Panc1 (cell line): ENCODE measurements around the gene UBXN1. TPM values are rescaled to one million over a fixed set of nuclear protein-coding genes. Genes with fewer than 3 reads are reported as not detected.

Experiments used
- ATAC-seq: fragments of 200-7000 bp; cut with Tn5 transposase; 2 replicates; pipeline ENCODE4 v1.9.1; 2020; ENCODE audit warnings: mild to moderate bottlenecking, moderate library complexity
- BruUV-seq: library from RNA; stranded (reverse); fragments of 400-500 nt; replicated peaks from 2 replicates; lab custom pipeline; 2021; lab: Mats Ljungman, UMichigan
- CTCF ChIA-PET: fragments of 300-600 bp; sonication (Branson Sonifier 250); formaldehyde crosslinking; loops from one replicate; lab custom pipeline; 2022; ENCODE audit warnings: antibody characterized with exemption; lab: Charles Lee
- POLR2A ChIA-PET: fragments of 300-600 bp; sonication (Branson Sonifier 250); formaldehyde crosslinking; loops from one replicate; lab custom pipeline; 2022; ENCODE audit warnings: antibody characterized with exemption; lab: Charles Lee
- DNase-seq: peaks from one replicate; pipeline ENCODE4 v3.0.0-alpha.2; 2010; ENCODE audit warnings: low read depth, low spot score
- H3K27ac ChIP-seq: 2 replicates; pipeline ENCODE4 v1.5.1; 2011; ENCODE audit warnings: mild to moderate bottlenecking, low read length, inconsistent platforms
- H3K27me3 ChIP-seq: fragments of 200-500 bp; sonication (Bioruptor generic); 2 replicates; pipeline ENCODE4 v1.6.0; 2014; ENCODE audit warnings: low read length, inconsistent platforms; ENCODE audit not compliant: control insufficient read depth, insufficient read depth
- H3K36me3 ChIP-seq: fragments of 200-500 bp; sonication (Bioruptor generic); 2 replicates; pipeline ENCODE4 v1.5.1; 2014; ENCODE audit warnings: inconsistent platforms, mild to moderate bottlenecking, low read length, moderate library complexity; ENCODE audit not compliant: control insufficient read depth, insufficient read depth
- H3K4me1 ChIP-seq: 2 replicates; pipeline ENCODE4 v1.5.1; 2011; ENCODE audit warnings: inconsistent platforms, mild to moderate bottlenecking, low read length, moderate library complexity; ENCODE audit not compliant: control insufficient read depth, insufficient read depth
- H3K4me3 ChIP-seq, 2 experiments: 2 replicates each; pipeline ENCODE4 v1.5.1; 2011 to 2012; ENCODE audit warnings: low read depth in 2 of 2, low read length in 2 of 2, mild to moderate bottlenecking in 2 of 2, inconsistent platforms in 1 of 2, moderate library complexity in 1 of 2
- H3K9me3 ChIP-seq: fragments of 200-500 bp; sonication (Bioruptor generic); 2 replicates; pipeline ENCODE4 v1.5.1; 2014; ENCODE audit warnings: low read depth, mild to moderate bottlenecking, inconsistent platforms, low read length, moderate library complexity; ENCODE audit not compliant: control insufficient read depth, insufficient read depth
- CTCF ChIP-seq: fragments of 450-650 bp; IDR thresholded peaks from 2 replicates; pipeline ENCODE4 v1.5.1; 2017; ENCODE audit warnings: mild to moderate bottlenecking
- POLR2AphosphoS5 ChIP-seq: IDR thresholded peaks from 2 replicates; pipeline ENCODE4 v1.6.1; 2012; ENCODE audit warnings: mild to moderate bottlenecking, low read depth, low read length, moderate library complexity
- REST ChIP-seq, 2 experiments: IDR thresholded peaks; 2 replicates each; pipeline ENCODE4 v1.6.1; 2011 to 2012; ENCODE audit warnings: low read depth in 2 of 2, control low read depth in 1 of 2, low read length in 1 of 2, mild to moderate bottlenecking in 1 of 2, moderate library complexity in 1 of 2; ENCODE audit not compliant: insufficient read depth in 1 of 2
- SIN3A ChIP-seq: IDR thresholded peaks from 2 replicates; pipeline ENCODE4 v1.6.1; 2012; ENCODE audit warnings: low read depth, mild to moderate bottlenecking, low read length, moderate library complexity, borderline replicate concordance; ENCODE audit not compliant: insufficient read depth
- TCF7L2 ChIP-seq: IDR thresholded peaks from 2 replicates; pipeline ENCODE4 v1.6.1; 2011; ENCODE audit warnings: mild to moderate bottlenecking, low read depth, low read length, inconsistent platforms
- in situ Hi-C: cut with HindIII; loops from 2 replicates; pipeline ENCODE4 v1.10.0; 2016; ENCODE audit warnings: low sequenced_read_pairs, low pct_unique_long_range_greater_than_20kb
- intact Hi-C: fragments of 100-400 bp; cut with micrococcal nuclease; formaldehyde crosslinking; loops from one replicate; pipeline ENCODE4 v1.10.0; 2022; ENCODE audit not compliant: unreplicated experiment
- total RNA-seq: library from RNA; stranded (reverse); gene quantifications from one replicate; pipeline ENCODE4 v1.2.1, GENCODE V29; 2021; ENCODE audit not compliant: unreplicated experiment

The UBXN1 gene
- total RNA-seq, 1 experiment from 2014 or later: 105 TPM

- intact Hi-C loops: no loop called here
- no peaks in the 10 kb centered on the region for H3K9me3 ChIP-seq
- peak overlapping the region; percentile 78 to 89 for H3K4me3 ChIP-seq
- ChIA-PET POLR2A (interaction anchor here (0.6 to 0.7 kb wide), 5 partner anchors 18 to 695 kb away, joined by 3 to 6 read pairs (median 4); partner anchors contain the start of gene POLR2G), CTCF (no interaction called here)
- peak overlapping the region; percentile 82 for H3K27ac ChIP-seq
- no peaks in the 10 kb centered on the region for H3K27me3 ChIP-seq
- no peak for DNase-seq
- TF ChIP-seq REST (IDR thresholded peaks at IDR 0.05; ENCODE audit: insufficient read depth in 1 of 2, low read depth in 2 of 2, low read length in 1 of 2) (no peak), SIN3A (no peak), TCF7L2 (no peak), CTCF (no peak), POLR2AphosphoS5 (no peak)
- ATAC-seq: peak; percentile 7
- BruUV-seq: no TSS peak
- peaks cover 33% of the 10 kb centered on the region for H3K4me1 ChIP-seq
- H3K36me3 ChIP-seq: peaks cover 3% of the 10 kb centered on the region; the same call in 1 of the 2 replicates
- in situ Hi-C loops: no loop called here
These were observed 9.3 kb downstream of the UBXN1 start for GRCh38 chr11:62669420-62670161.

- BruUV-seq: no TSS peak
- in situ Hi-C loops: no loop called here
- H3K27ac ChIP-seq: peak overlapping the region; percentile 99
- TF ChIP-seq POLR2AphosphoS5 (0 out of 2 replicates have a peak, but pooled peaks have one; percentile 15), CTCF (no peak)
- ATAC-seq: no peak
- no peaks in the 10 kb centered on the region for H3K9me3 ChIP-seq
- H3K4me3 ChIP-seq: peak overlapping the region in 1 of 2 experiments; percentile 94; a peak in 3 of 4 replicates
- CTCF ChIA-PET: no interaction called here
- H3K4me1 ChIP-seq: peaks cover 25% of the 10 kb centered on the region
- no peaks in the 10 kb centered on the region for H3K27me3 ChIP-seq
- intact Hi-C loops: no loop called here
- no peak for DNase-seq
- POLR2A ChIA-PET: interaction anchor here (0.5 to 2.1 kb wide), 3 partner anchors 8 to 66 kb away, joined by 3 to 4 read pairs (median 3); partner anchors contain the start of gene MTA2
- H3K36me3 ChIP-seq: peaks cover 6% of the 10 kb centered on the region
These were observed 11.4 kb downstream of the UBXN1 start for GRCh38 chr11:62667460-62667859.
